ENCODE measurements around the gene ACTR3.

Gene ACTR3

DNA sequence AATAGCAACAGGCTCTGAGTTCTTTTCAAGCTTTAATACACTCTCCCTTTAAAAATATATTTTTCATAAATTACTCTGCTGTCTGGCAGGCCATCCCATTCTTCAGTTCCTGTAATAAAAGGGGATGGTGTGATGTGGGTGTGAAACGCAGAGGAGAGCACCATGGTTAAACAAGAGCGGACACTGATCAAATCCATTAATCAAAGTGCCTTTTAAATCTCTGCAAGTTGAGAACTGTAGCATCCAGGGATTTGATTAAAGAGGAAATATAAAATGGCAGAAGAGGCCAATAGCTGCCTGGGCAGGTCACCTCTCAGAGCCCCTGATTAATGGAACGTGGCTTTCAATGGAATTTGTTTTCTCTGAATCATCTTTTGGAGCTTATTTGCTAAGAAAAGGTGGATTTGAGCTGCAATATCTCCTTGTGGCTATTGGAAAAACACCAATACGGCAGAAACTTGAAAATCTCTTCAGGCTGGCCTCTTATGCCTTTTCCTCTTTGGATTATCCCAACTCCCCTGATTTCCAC, 96.9 kb downstream of the ACTR3 start:
- H3K4me3 ChIP-seq (ENCODE audit: low read length in 2 of 2): no peak overlapping the region
- H3K9me3 ChIP-seq (ENCODE audit: control insufficient read depth in 2 of 2, low read length in 2 of 2): no peaks in the 10 kb centered on the region
- no peaks in the 10 kb centered on the region for H3K27me3 ChIP-seq (ENCODE audit: control insufficient read depth in 2 of 2, insufficient read depth in 2 of 2, low read length in 2 of 2)
- H3K4me1 ChIP-seq (ENCODE audit: control insufficient read depth in 2 of 2, insufficient read depth in 2 of 2, low read length in 2 of 2): no peaks in the 10 kb centered on the region
- no peaks in the 10 kb centered on the region for H3K36me3 ChIP-seq (ENCODE audit: control insufficient read depth in 2 of 2, insufficient read depth in 2 of 2, low read length in 2 of 2)
- H3K9ac ChIP-seq (ENCODE audit: low read depth in 1 of 2, low read length in 2 of 2): no peak overlapping the region
- H3K27ac ChIP-seq (ENCODE audit: low read depth in 2 of 2, low read length in 2 of 2): no peak overlapping the region

GRCh38 chr2:113992090-113992489, 102.2 kb downstream of the ACTR3 start:
- H3K9me3 ChIP-seq (ENCODE audit: control insufficient read depth in 2 of 2, low read length in 2 of 2): no peaks in the 10 kb centered on the region
- H3K27me3 ChIP-seq (ENCODE audit: control insufficient read depth in 2 of 2, insufficient read depth in 2 of 2, low read length in 2 of 2): no peaks in the 10 kb centered on the region
- H3K4me1 ChIP-seq (ENCODE audit: control insufficient read depth in 2 of 2, insufficient read depth in 2 of 2, low read length in 2 of 2): no peaks in the 10 kb centered on the region
- no peak overlapping the region for H3K9ac ChIP-seq (ENCODE audit: low read depth in 1 of 2, low read length in 2 of 2)
- H3K36me3 ChIP-seq (ENCODE audit: control insufficient read depth in 2 of 2, insufficient read depth in 2 of 2, low read length in 2 of 2): no peaks in the 10 kb centered on the region
- H3K27ac ChIP-seq (ENCODE audit: low read depth in 2 of 2, low read length in 2 of 2): no peak overlapping the region
- H3K4me3 ChIP-seq (ENCODE audit: low read length in 2 of 2): no peak overlapping the region

DNA sequence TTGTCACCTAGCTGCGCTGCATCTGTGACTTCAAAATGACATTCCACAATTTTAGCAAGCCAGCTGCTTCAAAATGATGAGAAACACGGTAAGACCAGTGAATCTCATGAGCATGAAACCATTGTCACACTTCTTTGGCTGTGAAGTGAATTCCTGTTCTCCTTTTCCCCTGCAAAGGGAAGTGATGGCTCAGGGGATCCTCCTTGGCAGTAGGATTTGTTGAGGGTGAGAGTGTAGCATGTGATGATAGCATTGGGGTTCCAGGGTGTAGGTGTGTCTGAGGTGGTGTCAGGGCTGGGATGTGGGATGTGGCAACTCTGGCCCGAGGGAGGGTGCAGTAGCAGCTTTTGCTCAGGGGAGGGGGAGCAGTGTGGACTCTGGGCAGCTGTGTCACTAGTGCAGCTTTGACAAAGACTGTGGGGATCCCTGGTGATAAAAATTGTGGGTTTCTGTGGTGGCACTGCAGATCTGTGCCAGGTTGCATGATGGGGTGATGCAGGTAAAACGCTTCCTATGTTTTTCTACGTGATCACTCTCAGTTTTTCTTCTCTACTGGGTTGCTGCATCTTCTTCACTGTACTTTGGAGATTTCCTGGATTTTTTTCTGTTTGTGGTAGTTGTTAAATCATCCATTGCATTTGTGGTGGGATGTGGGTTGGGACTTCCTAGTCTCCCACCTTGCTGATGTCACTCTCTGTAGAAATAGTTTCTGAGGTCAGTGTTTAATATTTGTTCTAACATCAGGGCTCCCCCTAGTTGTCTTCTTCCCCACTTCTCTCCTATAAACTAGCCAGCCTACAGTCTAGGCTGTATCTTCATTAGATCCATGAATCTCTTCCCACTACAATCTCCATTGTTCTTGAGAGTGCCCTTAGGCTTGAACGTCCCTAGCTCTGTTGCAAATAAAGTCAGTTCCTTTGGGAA, 107.0 kb downstream of the ACTR3 start:
- Histone ChIP-seq H3K4me3 (ENCODE audit: low read length in 2 of 2) (no peak overlapping the region), H3K27ac (ENCODE audit: low read depth in 2 of 2, low read length in 2 of 2) (no peak overlapping the region), H3K9me3 (ENCODE audit: control insufficient read depth in 2 of 2, low read length in 2 of 2) (no peaks in the 10 kb centered on the region), H3K27me3 (ENCODE audit: control insufficient read depth in 2 of 2, insufficient read depth in 2 of 2, low read length in 2 of 2) (no peaks in the 10 kb centered on the region), H3K4me1 (ENCODE audit: control insufficient read depth in 2 of 2, insufficient read depth in 2 of 2, low read length in 2 of 2) (no peaks in the 10 kb centered on the region), H3K9ac (ENCODE audit: low read depth in 1 of 2, low read length in 2 of 2) (no peak overlapping the region), H3K36me3 (ENCODE audit: control insufficient read depth in 2 of 2, insufficient read depth in 2 of 2, low read length in 2 of 2) (no peaks in the 10 kb centered on the region)

GRCh38 chr2:114001152-114001551, 111.3 kb downstream of the ACTR3 start:
- no peaks in the 10 kb centered on the region for H3K36me3 ChIP-seq (ENCODE audit: control insufficient read depth in 2 of 2, insufficient read depth in 2 of 2, low read length in 2 of 2)
- no peak overlapping the region for H3K9ac ChIP-seq (ENCODE audit: low read depth in 1 of 2, low read length in 2 of 2)
- H3K27me3 ChIP-seq (ENCODE audit: control insufficient read depth in 2 of 2, insufficient read depth in 2 of 2, low read length in 2 of 2): no peaks in the 10 kb centered on the region
- no peaks in the 10 kb centered on the region for H3K4me1 ChIP-seq (ENCODE audit: control insufficient read depth in 2 of 2, insufficient read depth in 2 of 2, low read length in 2 of 2)
- no peak overlapping the region for H3K4me3 ChIP-seq (ENCODE audit: low read length in 2 of 2)
- no peak overlapping the region for H3K27ac ChIP-seq (ENCODE audit: low read depth in 2 of 2, low read length in 2 of 2)
- no peaks in the 10 kb centered on the region for H3K9me3 ChIP-seq (ENCODE audit: control insufficient read depth in 2 of 2, low read length in 2 of 2)

DNA sequence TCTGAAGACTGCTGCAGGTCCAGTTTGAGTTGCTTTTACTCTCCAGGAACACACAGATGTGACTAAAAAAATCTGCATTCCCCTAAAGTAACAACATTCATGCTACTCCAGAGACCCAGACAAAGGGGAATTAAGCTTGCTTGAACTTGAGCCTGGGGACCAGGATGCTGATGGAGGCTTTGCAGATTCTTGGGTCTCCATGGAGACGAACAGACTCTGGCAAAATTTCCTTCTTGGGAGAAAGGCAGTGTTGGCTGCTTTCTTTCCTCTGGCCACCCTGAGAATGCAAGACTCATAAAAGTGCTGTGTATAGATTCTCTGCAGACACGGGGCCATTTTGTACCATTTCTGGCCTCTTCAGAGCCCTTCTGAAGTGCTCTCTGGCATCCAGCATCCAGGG, 112.0 kb downstream of the ACTR3 start:
- Histone ChIP-seq H3K36me3 (ENCODE audit: control insufficient read depth in 2 of 2, insufficient read depth in 2 of 2, low read length in 2 of 2) (no peaks in the 10 kb centered on the region), H3K9ac (ENCODE audit: low read depth in 1 of 2, low read length in 2 of 2) (no peak overlapping the region), H3K9me3 (ENCODE audit: control insufficient read depth in 2 of 2, low read length in 2 of 2) (no peaks in the 10 kb centered on the region), H3K4me3 (ENCODE audit: low read length in 2 of 2) (no peak overlapping the region), H3K27ac (ENCODE audit: low read depth in 2 of 2, low read length in 2 of 2) (no peak overlapping the region), H3K27me3 (ENCODE audit: control insufficient read depth in 2 of 2, insufficient read depth in 2 of 2, low read length in 2 of 2) (no peaks in the 10 kb centered on the region), H3K4me1 (ENCODE audit: control insufficient read depth in 2 of 2, insufficient read depth in 2 of 2, low read length in 2 of 2) (no peaks in the 10 kb centered on the region)

- H3K9me3 ChIP-seq (ENCODE audit: control insufficient read depth in 2 of 2, low read length in 2 of 2): no peaks in the 10 kb centered on the region
- no peaks in the 10 kb centered on the region for H3K27me3 ChIP-seq (ENCODE audit: control insufficient read depth in 2 of 2, insufficient read depth in 2 of 2, low read length in 2 of 2)
- no peak overlapping the region for H3K9ac ChIP-seq (ENCODE audit: low read depth in 1 of 2, low read length in 2 of 2)
- H3K4me1 ChIP-seq (ENCODE audit: control insufficient read depth in 2 of 2, insufficient read depth in 2 of 2, low read length in 2 of 2): no peaks in the 10 kb centered on the region
- no peaks in the 10 kb centered on the region for H3K36me3 ChIP-seq (ENCODE audit: control insufficient read depth in 2 of 2, insufficient read depth in 2 of 2, low read length in 2 of 2)
- no peak overlapping the region for H3K27ac ChIP-seq (ENCODE audit: low read depth in 2 of 2, low read length in 2 of 2)
- H3K4me3 ChIP-seq (ENCODE audit: low read length in 2 of 2): no peak overlapping the region
Observed at GRCh38 chr2:114005110-114005783, 115.4 kb downstream of the ACTR3 start.

DNA sequence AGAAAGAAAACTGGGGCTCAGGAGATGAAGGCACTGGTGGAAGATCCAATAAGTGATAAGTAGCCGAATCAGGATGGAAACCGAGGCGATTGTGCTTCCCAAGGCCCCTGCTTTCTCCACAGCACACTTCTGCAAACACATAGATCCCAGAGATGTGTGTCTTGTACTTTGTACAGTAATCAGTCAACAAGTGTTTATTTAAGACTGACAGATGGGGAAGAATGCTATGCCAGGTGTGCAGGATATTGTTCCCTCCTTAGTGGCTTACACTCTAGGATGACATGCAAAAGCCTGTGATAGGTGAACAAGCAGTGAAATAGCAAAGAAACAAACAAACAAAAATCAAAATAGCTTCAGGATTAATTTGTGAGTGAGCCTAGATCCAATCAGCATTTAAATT, 116.6 kb downstream of the ACTR3 start:
- H3K9me3 ChIP-seq (ENCODE audit: control insufficient read depth in 2 of 2, low read length in 2 of 2): no peaks in the 10 kb centered on the region
- no peak overlapping the region for H3K9ac ChIP-seq (ENCODE audit: low read depth in 1 of 2, low read length in 2 of 2)
- H3K27ac ChIP-seq (ENCODE audit: low read depth in 2 of 2, low read length in 2 of 2): no peak overlapping the region
- no peaks in the 10 kb centered on the region for H3K4me1 ChIP-seq (ENCODE audit: control insufficient read depth in 2 of 2, insufficient read depth in 2 of 2, low read length in 2 of 2)
- H3K27me3 ChIP-seq (ENCODE audit: control insufficient read depth in 2 of 2, insufficient read depth in 2 of 2, low read length in 2 of 2): no peaks in the 10 kb centered on the region
- H3K36me3 ChIP-seq (ENCODE audit: control insufficient read depth in 2 of 2, insufficient read depth in 2 of 2, low read length in 2 of 2): no peaks in the 10 kb centered on the region
- no peak overlapping the region for H3K4me3 ChIP-seq (ENCODE audit: low read length in 2 of 2)

- Histone ChIP-seq H3K27me3 (ENCODE audit: control insufficient read depth in 2 of 2, insufficient read depth in 2 of 2, low read length in 2 of 2) (no peaks in the 10 kb centered on the region), H3K27ac (ENCODE audit: low read depth in 2 of 2, low read length in 2 of 2) (no peak overlapping the region), H3K4me1 (ENCODE audit: control insufficient read depth in 2 of 2, insufficient read depth in 2 of 2, low read length in 2 of 2) (no peaks in the 10 kb centered on the region), H3K36me3 (ENCODE audit: control insufficient read depth in 2 of 2, insufficient read depth in 2 of 2, low read length in 2 of 2) (no peaks in the 10 kb centered on the region), H3K9me3 (ENCODE audit: control insufficient read depth in 2 of 2, low read length in 2 of 2) (no peaks in the 10 kb centered on the region), H3K9ac (ENCODE audit: low read depth in 1 of 2, low read length in 2 of 2) (no peak overlapping the region), H3K4me3 (ENCODE audit: low read length in 2 of 2) (no peak overlapping the region)
Observed at GRCh38 chr2:114007436-114007835, 117.5 kb downstream of the ACTR3 start.

- Histone ChIP-seq H3K4me1 (ENCODE audit: control insufficient read depth in 2 of 2, insufficient read depth in 2 of 2, low read length in 2 of 2) (no peaks in the 10 kb centered on the region), H3K4me3 (ENCODE audit: low read length in 2 of 2) (no peak overlapping the region), H3K9ac (ENCODE audit: low read depth in 1 of 2, low read length in 2 of 2) (no peak overlapping the region), H3K27ac (ENCODE audit: low read depth in 2 of 2, low read length in 2 of 2) (no peak overlapping the region), H3K36me3 (ENCODE audit: control insufficient read depth in 2 of 2, insufficient read depth in 2 of 2, low read length in 2 of 2) (no peaks in the 10 kb centered on the region), H3K27me3 (ENCODE audit: control insufficient read depth in 2 of 2, insufficient read depth in 2 of 2, low read length in 2 of 2) (no peaks in the 10 kb centered on the region), H3K9me3 (ENCODE audit: control insufficient read depth in 2 of 2, low read length in 2 of 2) (no peaks in the 10 kb centered on the region)
Observed at GRCh38 chr2:114008720-114009119, 118.8 kb downstream of the ACTR3 start.

DNA sequence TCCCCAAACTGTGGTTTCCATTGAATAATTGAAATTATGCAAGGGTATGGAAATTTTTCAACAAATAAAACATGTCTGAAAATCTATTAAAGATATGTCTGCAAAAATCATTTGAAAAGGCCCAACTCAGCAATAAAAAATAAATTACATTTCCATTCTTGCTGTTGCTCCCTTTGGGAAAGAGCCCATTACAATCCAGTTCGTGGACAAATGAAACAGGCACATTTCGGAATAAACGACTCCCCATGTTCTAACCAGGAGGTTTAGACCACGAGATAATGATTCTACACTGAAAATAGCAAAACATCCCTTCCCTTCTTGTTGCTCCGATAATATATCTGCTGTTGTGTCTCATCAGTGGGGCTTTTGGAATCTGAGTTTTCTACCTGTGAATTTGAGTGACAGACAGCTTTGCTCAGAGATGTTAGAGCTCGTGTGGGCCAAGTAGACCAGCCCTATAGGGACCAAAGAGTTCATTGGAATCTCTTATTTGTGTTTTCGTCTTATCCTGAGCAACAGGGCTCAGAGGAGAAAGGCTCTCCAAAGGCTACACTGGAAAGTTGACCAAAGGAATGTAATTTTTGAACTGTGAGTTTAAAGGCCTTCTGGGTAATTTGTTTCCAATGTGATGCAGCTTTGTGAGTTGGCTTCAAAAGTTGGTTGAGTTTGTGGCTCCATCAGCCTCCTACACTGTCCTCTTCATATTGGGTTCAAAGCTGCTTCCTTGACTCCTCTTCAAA, 119.5 kb downstream of the ACTR3 start:
- H3K27ac ChIP-seq (ENCODE audit: low read depth in 2 of 2, low read length in 2 of 2): no peak overlapping the region
- H3K36me3 ChIP-seq (ENCODE audit: control insufficient read depth in 2 of 2, insufficient read depth in 2 of 2, low read length in 2 of 2): no peaks in the 10 kb centered on the region
- no peak overlapping the region for H3K9ac ChIP-seq (ENCODE audit: low read depth in 1 of 2, low read length in 2 of 2)
- no peaks in the 10 kb centered on the region for H3K27me3 ChIP-seq (ENCODE audit: control insufficient read depth in 2 of 2, insufficient read depth in 2 of 2, low read length in 2 of 2)
- H3K4me3 ChIP-seq (ENCODE audit: low read length in 2 of 2): no peak overlapping the region
- H3K9me3 ChIP-seq (ENCODE audit: control insufficient read depth in 2 of 2, low read length in 2 of 2): no peaks in the 10 kb centered on the region
- H3K4me1 ChIP-seq (ENCODE audit: control insufficient read depth in 2 of 2, insufficient read depth in 2 of 2, low read length in 2 of 2): no peaks in the 10 kb centered on the region
